ENCODE measurements around the gene USP31.
A peak's percentile ranks its signal among the peaks of the same experiment; 100 is the strongest.

Gene USP31

GRCh38 chr16:23031508-23032098 lies 117.6 kb downstream of the USP31 start:
- no peak for ATAC-seq
- TF ChIP-seq, protein P1, sequence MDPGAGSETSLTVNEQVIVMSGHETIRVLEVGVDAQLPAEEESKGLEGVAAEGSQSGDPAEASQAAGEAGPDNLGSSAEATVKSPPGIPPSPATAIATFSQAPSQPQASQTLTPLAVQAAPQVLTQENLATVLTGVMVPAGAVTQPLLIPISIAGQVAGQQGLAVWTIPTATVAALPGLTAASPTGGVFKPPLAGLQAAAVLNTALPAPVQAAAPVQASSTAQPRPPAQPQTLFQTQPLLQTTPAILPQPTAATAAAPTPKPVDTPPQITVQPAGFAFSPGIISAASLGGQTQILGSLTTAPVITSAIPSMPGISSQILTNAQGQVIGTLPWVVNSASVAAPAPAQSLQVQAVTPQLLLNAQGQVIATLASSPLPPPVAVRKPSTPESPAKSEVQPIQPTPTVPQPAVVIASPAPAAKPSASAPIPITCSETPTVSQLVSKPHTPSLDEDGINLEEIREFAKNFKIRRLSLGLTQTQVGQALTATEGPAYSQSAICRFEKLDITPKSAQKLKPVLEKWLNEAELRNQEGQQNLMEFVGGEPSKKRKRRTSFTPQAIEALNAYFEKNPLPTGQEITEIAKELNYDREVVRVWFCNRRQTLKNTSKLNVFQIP (CRISPR knock-in tag; IDR thresholded peaks at IDR 0.05; ENCODE audit: borderline replicate concordance, low read depth) = no peak
- no peak for TF ChIP-seq PATZ1 (CRISPR knock-in tag; IDR thresholded peaks at IDR 0.05; ENCODE audit: borderline replicate concordance)
- TF ChIP-seq TOX (CRISPR knock-in tag; IDR thresholded peaks at IDR 0.05; ENCODE audit: borderline replicate concordance) = no peak
- no peak for TF ChIP-seq ZNF565 (CRISPR knock-in tag; conservative IDR thresholded peaks at IDR 0.05; ENCODE audit: low read depth)
- no peak for TF ChIP-seq PPARA (CRISPR knock-in tag; IDR thresholded peaks at IDR 0.05; ENCODE audit: borderline replicate concordance)
- TF ChIP-seq ZFP3 (CRISPR knock-in tag; IDR thresholded peaks at IDR 0.05) = no peak
- TF ChIP-seq ZC3H10 (CRISPR knock-in tag; IDR thresholded peaks at IDR 0.05) = no peak
- TF ChIP-seq ZNF70 (CRISPR knock-in tag; IDR thresholded peaks at IDR 0.05) = no peak
- no peak for TF ChIP-seq TCF4 (CRISPR knock-in tag; IDR thresholded peaks at IDR 0.05; ENCODE audit: borderline replicate concordance)

GRCh38 chr16:23029733-23030420 lies 119.4 kb downstream of the USP31 start:
- ATAC-seq = no peak
- TF ChIP-seq ZNF565 (CRISPR knock-in tag; conservative IDR thresholded peaks at IDR 0.05; ENCODE audit: low read depth) (no peak), ZNF70 (CRISPR knock-in tag; IDR thresholded peaks at IDR 0.05) (0 out of 2 replicates have a peak, but pooled peaks have one; percentile 7)

- ATAC-seq = no peak
These were observed 121.9 kb downstream of the USP31 start for GRCh38 chr16:23027386-23027785.

More at GRCh38 chr16:23027386-23027785, 121.9 kb downstream of the USP31 start:
- TF ChIP-seq GLIS3 (CRISPR knock-in tag; IDR thresholded peaks at IDR 0.05) = no peak
- TF ChIP-seq TCF4 (CRISPR knock-in tag; IDR thresholded peaks at IDR 0.05; ENCODE audit: borderline replicate concordance) = no peak
- no peak for TF ChIP-seq RARB (CRISPR knock-in tag; IDR thresholded peaks at IDR 0.05)
- no peak for TF ChIP-seq SNAI2 (CRISPR knock-in tag; IDR thresholded peaks at IDR 0.05)
- TF ChIP-seq ZFP30 (CRISPR knock-in tag; IDR thresholded peaks at IDR 0.05) = no peak
- no peak for TF ChIP-seq ZNF70 (CRISPR knock-in tag; IDR thresholded peaks at IDR 0.05)
- no peak for TF ChIP-seq ISL1 (CRISPR knock-in tag; IDR thresholded peaks at IDR 0.05)
- TF ChIP-seq PPARA (CRISPR knock-in tag; IDR thresholded peaks at IDR 0.05; ENCODE audit: borderline replicate concordance) = no peak
- TF ChIP-seq ZNF565 (CRISPR knock-in tag; conservative IDR thresholded peaks at IDR 0.05; ENCODE audit: low read depth) = no peak
- TF ChIP-seq, protein P1 (CRISPR knock-in tag; IDR thresholded peaks at IDR 0.05; ENCODE audit: borderline replicate concordance, low read depth) = no peak
- TF ChIP-seq TOX (CRISPR knock-in tag; IDR thresholded peaks at IDR 0.05; ENCODE audit: borderline replicate concordance) = no peak
- no peak for TF ChIP-seq OSR1 (CRISPR knock-in tag; IDR thresholded peaks at IDR 0.05)
- no peak for TF ChIP-seq CREB5 (CRISPR knock-in tag; IDR thresholded peaks at IDR 0.05; ENCODE audit: low read depth)
- no peak for TF ChIP-seq BACH2 (CRISPR knock-in tag; IDR thresholded peaks at IDR 0.05; ENCODE audit: borderline replicate concordance)
- TF ChIP-seq, protein P2, sequence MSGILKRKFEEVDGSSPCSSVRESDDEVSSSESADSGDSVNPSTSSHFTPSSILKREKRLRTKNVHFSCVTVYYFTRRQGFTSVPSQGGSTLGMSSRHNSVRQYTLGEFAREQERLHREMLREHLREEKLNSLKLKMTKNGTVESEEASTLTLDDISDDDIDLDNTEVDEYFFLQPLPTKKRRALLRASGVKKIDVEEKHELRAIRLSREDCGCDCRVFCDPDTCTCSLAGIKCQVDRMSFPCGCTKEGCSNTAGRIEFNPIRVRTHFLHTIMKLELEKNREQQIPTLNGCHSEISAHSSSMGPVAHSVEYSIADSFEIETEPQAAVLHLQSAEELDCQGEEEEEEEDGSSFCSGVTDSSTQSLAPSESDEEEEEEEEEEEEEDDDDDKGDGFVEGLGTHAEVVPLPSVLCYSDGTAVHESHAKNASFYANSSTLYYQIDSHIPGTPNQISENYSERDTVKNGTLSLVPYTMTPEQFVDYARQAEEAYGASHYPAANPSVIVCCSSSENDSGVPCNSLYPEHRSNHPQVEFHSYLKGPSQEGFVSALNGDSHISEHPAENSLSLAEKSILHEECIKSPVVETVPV (CRISPR knock-in tag; IDR thresholded peaks at IDR 0.05) = no peak
- no peak for TF ChIP-seq ARNTL (CRISPR knock-in tag; IDR thresholded peaks at IDR 0.05; ENCODE audit: borderline replicate concordance, low read depth)
- no peak for TF ChIP-seq PATZ1 (CRISPR knock-in tag; IDR thresholded peaks at IDR 0.05; ENCODE audit: borderline replicate concordance)
- TF ChIP-seq, protein P3, sequence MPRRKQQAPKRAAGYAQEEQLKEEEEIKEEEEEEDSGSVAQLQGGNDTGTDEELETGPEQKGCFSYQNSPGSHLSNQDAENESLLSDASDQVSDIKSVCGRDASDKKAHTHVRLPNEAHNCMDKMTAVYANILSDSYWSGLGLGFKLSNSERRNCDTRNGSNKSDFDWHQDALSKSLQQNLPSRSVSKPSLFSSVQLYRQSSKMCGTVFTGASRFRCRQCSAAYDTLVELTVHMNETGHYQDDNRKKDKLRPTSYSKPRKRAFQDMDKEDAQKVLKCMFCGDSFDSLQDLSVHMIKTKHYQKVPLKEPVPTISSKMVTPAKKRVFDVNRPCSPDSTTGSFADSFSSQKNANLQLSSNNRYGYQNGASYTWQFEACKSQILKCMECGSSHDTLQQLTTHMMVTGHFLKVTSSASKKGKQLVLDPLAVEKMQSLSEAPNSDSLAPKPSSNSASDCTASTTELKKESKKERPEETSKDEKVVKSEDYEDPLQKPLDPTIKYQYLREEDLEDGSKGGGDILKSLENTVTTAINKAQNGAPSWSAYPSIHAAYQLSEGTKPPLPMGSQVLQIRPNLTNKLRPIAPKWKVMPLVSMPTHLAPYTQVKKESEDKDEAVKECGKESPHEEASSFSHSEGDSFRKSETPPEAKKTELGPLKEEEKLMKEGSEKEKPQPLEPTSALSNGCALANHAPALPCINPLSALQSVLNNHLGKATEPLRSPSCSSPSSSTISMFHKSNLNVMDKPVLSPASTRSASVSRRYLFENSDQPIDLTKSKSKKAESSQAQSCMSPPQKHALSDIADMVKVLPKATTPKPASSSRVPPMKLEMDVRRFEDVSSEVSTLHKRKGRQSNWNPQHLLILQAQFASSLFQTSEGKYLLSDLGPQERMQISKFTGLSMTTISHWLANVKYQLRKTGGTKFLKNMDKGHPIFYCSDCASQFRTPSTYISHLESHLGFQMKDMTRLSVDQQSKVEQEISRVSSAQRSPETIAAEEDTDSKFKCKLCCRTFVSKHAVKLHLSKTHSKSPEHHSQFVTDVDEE (CRISPR knock-in tag; IDR thresholded peaks at IDR 0.05) = no peak
- TF ChIP-seq ZFP3 (CRISPR knock-in tag; IDR thresholded peaks at IDR 0.05) = no peak
- no peak for TF ChIP-seq ZNF8 (CRISPR knock-in tag; IDR thresholded peaks at IDR 0.05)

Data from SK-N-SH treated with all-trans-retinoic acid at 6 μM for 48 hours (cell line).